DMS114 treated with DMSO at 0.1 percent for 48 hours (cell line): Measurements from ENCODE around the gene CCSAP.
"Not testable (repeated sequence)": the region's sequence is repeated elsewhere in the genome, so short reads cannot be mapped to it uniquely, and the experiment has no call there.

ENCODE experiments used
- DNase-seq: peaks from one replicate; lab custom pipeline; 2025; ENCODE audit not compliant: unreplicated experiment; lab: John Stamatoyannopoulos, UW

CCSAP gene

GRCh38 chr1:229291686-229292085, 51.2 kb downstream of the CCSAP start:
- DNase-seq, result not testable (repeated sequence)

- DNase-seq, result no peak
These were observed 54.3 kb downstream of the CCSAP start for GRCh38 chr1:229288516-229288915.

GRCh38 chr1:229287267-229287666, 55.6 kb downstream of the CCSAP start:
- DNase-seq, result no peak

GRCh38 chr1:229286099-229286766, 56.6 kb downstream of the CCSAP start:
- DNase-seq, result no peak

GRCh38 chr1:229285440-229285839, 57.4 kb downstream of the CCSAP start:
- DNase-seq, result no peak

GRCh38 chr1:229284887-229285286, 58.0 kb downstream of the CCSAP start:
- DNase-seq, result no peak

- no peak for DNase-seq
These were observed 59.6 kb downstream of the CCSAP start for GRCh38 chr1:229283183-229283611.

- no peak for DNase-seq
These were observed 60.5 kb downstream of the CCSAP start for GRCh38 chr1:229282295-229282823.

- no peak for DNase-seq
These were observed 61.4 kb downstream of the CCSAP start for GRCh38 chr1:229281339-229281926.

- no peak for DNase-seq
These were observed 61.9 kb downstream of the CCSAP start for GRCh38 chr1:229280921-229281320.

GRCh38 chr1:229280037-229280828, 62.6 kb downstream of the CCSAP start:
- no peak for DNase-seq

- DNase-seq, result no peak
These were observed 63.6 kb downstream of the CCSAP start for GRCh38 chr1:229279242-229279641.

- DNase-seq, result no peak
These were observed 64.6 kb downstream of the CCSAP start for GRCh38 chr1:229278120-229278741.

- DNase-seq, result no peak
These were observed 67.8 kb downstream of the CCSAP start for GRCh38 chr1:229275005-229275404.

- DNase-seq, result no peak
These were observed 69.2 kb downstream of the CCSAP start for GRCh38 chr1:229273507-229274232.

GRCh38 chr1:229272164-229273158, 70.4 kb downstream of the CCSAP start:
- DNase-seq, result no peak

- DNase-seq, result no peak
These were observed 71.2 kb downstream of the CCSAP start for GRCh38 chr1:229271448-229272159.
